Measurements from ENCODE around the gene CKM. TPM values are rescaled to one million over a fixed set of nuclear protein-coding genes. Genes with fewer than 3 reads are reported as not detected.

Gene CKM
- total RNA-seq, 1 experiment from 2014 or later = not detected

- intact Hi-C loops (cut with micrococcal nuclease; ENCODE audit: unreplicated experiment) = no loop called here
- H3K4me1 Mint-ChIP-seq (ENCODE audit: low read depth, unreplicated experiment) = peaks cover 21% of the 10 kb centered on the region
- H3K36me3 Mint-ChIP-seq (ENCODE audit: insufficient read depth, unreplicated experiment) = peaks cover 24% of the 10 kb centered on the region
- CTCF ChIA-PET = interaction anchor here (0.6 to 1.2 kb wide), 2 partner anchors 82 to 121 kb away, joined by 3 to 4 read pairs; no protein-coding TSS in a partner anchor
- no peak overlapping the region for H3K27ac Mint-ChIP-seq (ENCODE audit: unreplicated experiment)
- H3K9me3 Mint-ChIP-seq (ENCODE audit: low read depth, unreplicated experiment) = no peaks in the 10 kb centered on the region
- TF ChIP-seq CTCF (IDR thresholded peaks at IDR 0.05; ENCODE audit: unreplicated experiment) = no peak
- no peak overlapping the region for H3K4me3 Mint-ChIP-seq (ENCODE audit: low read depth, unreplicated experiment)
- BruUV-seq (replicated peaks) = no TSS peak
- no peak for DNase-seq
- no peaks in the 10 kb centered on the region for H3K27me3 Mint-ChIP-seq (ENCODE audit: unreplicated experiment)
These were observed 65.8 kb downstream of the CKM start for GRCh38 chr19:45256836-45257235.

Other genes starting within 250 kb of the CKM start
- 5.3 and 6.3 TPM in 2 replicates for gene ZNF296, start 246.4 kb downstream of the CKM start, total RNA-seq (2022)
- gene GEMIN7, start 243.6 kb downstream of the CKM start, total RNA-seq (2022) = 36.0 and 42.0 TPM in 2 replicates
- gene PPP1R37, start 229.7 kb downstream of the CKM start, total RNA-seq (2022) = 45.7 and 59.7 TPM in 2 replicates
- gene NKPD1, start 161.9 kb downstream of the CKM start, total RNA-seq (2022) = 0.64 TPM in 2 replicates
- gene TRAPPC6A, start 144.6 kb downstream of the CKM start, total RNA-seq (2022) = 55.7 and 57.0 TPM in 2 replicates
- gene BLOC1S3, start 144.1 kb downstream of the CKM start, total RNA-seq (2022) = 22.7 and 25.2 TPM in 2 replicates
- gene EXOC3L2, start 77.5 kb downstream of the CKM start, total RNA-seq (2022) = not detected in 2 replicates
- 45.9 and 50.3 TPM in 2 replicates for gene MARK4, start 71.6 kb downstream of the CKM start, total RNA-seq (2022)
- 3.3 and 4.5 TPM in 2 replicates for gene KLC3, start 17.9 kb upstream of the CKM start, total RNA-seq (2022)
- gene ERCC2, start 47.7 kb upstream of the CKM start, total RNA-seq (2022) = 56.4 and 57.7 TPM in 2 replicates
- 98.4 and 135 TPM in 2 replicates for gene PPP1R13L, start 82.2 kb upstream of the CKM start, total RNA-seq (2022)
- 22.5 and 25.8 TPM in 2 replicates for gene POLR1G, start 83.8 kb upstream of the CKM start, total RNA-seq (2022)
- gene ERCC1, start 101.0 kb upstream of the CKM start, total RNA-seq (2022) = 55.7 and 58.9 TPM in 2 replicates
- gene FOSB, start 145.1 kb upstream of the CKM start, total RNA-seq (2022) = 18.7 and 23.8 TPM in 2 replicates
- 5.7 and 7.2 TPM in 2 replicates for gene RTN2, start 174.2 kb upstream of the CKM start, total RNA-seq (2022)
- gene PPM1N, start 175.6 kb upstream of the CKM start, total RNA-seq (2022) = 5.0 and 6.8 TPM in 2 replicates
- 194 and 219 TPM in 2 replicates for gene VASP, start 184.6 kb upstream of the CKM start, total RNA-seq (2022)

All from Calu3 (cell line).